ENCODE data around the gene SUMF2.
A peak's percentile ranks its signal among the peaks of the same experiment; 100 is the strongest.
"Not testable (repeated sequence)": the region's sequence is repeated elsewhere in the genome, so short reads cannot be mapped to it uniquely, and the experiment has no call there.

The SUMF2 gene

DNA sequence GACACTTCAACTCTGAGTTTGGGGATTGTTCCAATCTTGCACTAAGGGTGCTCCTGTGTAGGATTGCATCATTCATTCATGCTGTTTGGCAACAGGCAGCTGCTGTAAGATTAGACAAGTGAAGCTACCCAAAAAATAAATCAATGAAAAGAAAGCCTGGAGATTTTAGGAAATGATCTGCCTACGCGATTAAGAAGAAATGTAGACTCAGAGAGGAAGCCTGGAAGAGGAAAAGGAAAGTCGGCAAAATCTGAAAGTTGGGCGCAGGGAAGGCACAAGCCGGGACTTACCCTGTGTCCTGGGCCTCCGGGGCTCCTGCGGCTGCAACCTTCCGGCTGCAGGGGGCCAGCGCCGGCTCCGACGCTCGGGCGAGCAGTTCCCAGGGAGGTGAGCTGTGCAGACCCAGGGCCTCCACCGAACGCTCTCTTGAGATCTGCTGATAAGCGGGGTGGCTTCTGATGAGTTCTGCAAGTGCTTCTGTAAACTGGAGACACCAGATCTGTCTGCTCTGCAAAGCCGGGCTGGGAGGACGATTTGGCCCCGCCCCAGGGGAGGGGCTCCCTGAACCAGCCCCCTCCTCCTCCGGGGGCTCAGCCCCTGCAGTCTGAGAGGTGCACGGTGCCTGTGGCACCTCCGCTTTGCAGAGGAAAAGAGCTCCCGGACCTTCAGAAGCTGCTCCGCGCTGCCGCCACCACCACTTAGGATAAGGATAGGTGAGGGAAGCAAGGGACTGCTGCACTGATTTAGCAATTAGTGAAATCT, 30.2 kb upstream of the SUMF2 start:
- peak; percentile 85 for DNase-seq (ENCODE audit: low read depth)
- TF ChIP-seq, protein P1, sequence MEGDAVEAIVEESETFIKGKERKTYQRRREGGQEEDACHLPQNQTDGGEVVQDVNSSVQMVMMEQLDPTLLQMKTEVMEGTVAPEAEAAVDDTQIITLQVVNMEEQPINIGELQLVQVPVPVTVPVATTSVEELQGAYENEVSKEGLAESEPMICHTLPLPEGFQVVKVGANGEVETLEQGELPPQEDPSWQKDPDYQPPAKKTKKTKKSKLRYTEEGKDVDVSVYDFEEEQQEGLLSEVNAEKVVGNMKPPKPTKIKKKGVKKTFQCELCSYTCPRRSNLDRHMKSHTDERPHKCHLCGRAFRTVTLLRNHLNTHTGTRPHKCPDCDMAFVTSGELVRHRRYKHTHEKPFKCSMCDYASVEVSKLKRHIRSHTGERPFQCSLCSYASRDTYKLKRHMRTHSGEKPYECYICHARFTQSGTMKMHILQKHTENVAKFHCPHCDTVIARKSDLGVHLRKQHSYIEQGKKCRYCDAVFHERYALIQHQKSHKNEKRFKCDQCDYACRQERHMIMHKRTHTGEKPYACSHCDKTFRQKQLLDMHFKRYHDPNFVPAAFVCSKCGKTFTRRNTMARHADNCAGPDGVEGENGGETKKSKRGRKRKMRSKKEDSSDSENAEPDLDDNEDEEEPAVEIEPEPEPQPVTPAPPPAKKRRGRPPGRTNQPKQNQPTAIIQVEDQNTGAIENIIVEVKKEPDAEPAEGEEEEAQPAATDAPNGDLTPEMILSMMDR (IDR thresholded peaks at IDR 0.05; ENCODE audit: insufficient read depth, low read depth, low read length, missing control alignments), result peak; percentile 21
- peak overlapping the region; percentile 96 for H3K4me3 ChIP-seq (ENCODE audit: low read depth, low read length)

DNA sequence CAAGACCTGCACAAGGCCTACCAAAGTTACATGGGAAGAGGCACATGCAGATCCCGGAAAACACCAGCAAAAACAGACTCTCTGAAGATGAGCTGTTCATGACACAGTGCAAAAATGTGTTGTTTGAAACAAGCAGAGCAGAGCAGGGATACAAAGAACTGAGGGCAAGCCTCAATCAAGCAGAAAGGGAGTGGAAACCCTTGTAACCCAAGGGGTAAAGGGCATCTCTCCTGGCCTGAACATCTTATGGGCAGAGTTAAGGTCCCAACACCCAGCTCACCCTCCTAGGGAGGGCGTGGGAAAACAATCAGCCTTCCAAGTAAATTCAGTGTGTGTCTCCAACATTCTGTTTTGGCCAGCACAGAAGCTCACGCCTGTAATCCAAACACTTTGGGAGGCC, 23.4 kb upstream of the SUMF2 start:
- TF ChIP-seq, protein P1 (IDR thresholded peaks at IDR 0.05; ENCODE audit: insufficient read depth, low read depth, low read length, missing control alignments), result no peak
- H3K4me3 ChIP-seq (ENCODE audit: low read depth, low read length), result no peak overlapping the region

DNA sequence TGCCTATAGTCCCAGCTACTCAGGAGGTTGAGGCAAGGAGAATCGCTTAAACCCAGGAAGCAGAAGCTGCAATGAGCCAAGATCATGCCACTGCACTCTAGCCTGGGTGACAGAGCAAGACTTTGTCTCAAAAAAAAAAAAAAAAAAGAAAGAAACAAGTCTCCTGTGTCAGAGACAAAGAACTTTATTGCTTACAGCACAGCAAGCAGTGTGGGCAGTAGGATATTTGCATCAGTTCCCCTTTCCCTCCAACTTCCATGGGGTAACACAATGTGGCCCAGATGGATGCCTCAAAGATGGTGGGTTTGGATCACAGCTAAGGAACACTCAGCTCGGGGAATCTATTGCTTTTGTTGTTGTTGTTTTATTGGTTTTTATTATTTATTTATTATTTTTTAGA, 18.3 kb upstream of the SUMF2 start:
- H3K4me3 ChIP-seq (ENCODE audit: low read depth, low read length); DNase-seq (ENCODE audit: low read depth): not testable (repeated sequence)

More for the DNA sequence above, 23.4 kb upstream of the SUMF2 start:
- no peak for DNase-seq (ENCODE audit: low read depth)

DNA sequence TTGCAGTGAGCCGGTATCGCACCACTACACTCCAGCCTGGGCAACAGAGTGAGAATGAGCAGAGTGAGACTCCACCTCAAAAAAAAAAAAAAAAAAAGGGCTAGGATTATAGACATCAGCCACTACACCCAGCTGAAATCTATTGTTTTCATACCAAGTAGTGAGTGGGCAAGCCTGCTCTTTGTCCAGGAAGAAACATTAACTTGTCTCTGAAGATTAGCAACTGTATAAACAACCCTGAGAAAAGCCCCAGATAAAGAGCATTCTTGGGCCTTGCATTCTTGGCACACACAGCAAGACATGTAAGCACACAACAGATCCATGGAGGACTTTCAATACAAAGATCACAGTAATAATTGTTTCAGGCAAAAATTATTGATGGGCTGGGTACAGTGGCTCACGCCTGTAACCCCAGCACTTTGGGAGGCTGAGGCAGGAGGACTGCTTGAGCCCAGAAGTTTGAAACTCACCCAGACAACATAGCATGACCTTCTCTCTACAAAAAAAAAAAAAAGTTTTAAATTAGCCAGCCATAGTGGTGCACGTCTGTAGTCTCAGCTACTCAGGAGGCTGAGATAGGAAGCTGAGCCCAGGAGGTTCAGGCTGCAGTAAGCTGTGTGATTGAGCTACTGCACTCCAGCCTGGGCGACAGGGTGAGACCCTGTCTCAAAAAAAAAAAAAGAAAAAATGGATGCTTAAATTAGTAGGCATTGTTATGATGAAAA, 17.2 kb upstream of the SUMF2 start:
- TF ChIP-seq, protein P1 (IDR thresholded peaks at IDR 0.05; ENCODE audit: insufficient read depth, low read depth, low read length, missing control alignments), result no peak
- no peak overlapping the region for H3K4me3 ChIP-seq (ENCODE audit: low read depth, low read length)
- DNase-seq (ENCODE audit: low read depth), result no peak

DNA sequence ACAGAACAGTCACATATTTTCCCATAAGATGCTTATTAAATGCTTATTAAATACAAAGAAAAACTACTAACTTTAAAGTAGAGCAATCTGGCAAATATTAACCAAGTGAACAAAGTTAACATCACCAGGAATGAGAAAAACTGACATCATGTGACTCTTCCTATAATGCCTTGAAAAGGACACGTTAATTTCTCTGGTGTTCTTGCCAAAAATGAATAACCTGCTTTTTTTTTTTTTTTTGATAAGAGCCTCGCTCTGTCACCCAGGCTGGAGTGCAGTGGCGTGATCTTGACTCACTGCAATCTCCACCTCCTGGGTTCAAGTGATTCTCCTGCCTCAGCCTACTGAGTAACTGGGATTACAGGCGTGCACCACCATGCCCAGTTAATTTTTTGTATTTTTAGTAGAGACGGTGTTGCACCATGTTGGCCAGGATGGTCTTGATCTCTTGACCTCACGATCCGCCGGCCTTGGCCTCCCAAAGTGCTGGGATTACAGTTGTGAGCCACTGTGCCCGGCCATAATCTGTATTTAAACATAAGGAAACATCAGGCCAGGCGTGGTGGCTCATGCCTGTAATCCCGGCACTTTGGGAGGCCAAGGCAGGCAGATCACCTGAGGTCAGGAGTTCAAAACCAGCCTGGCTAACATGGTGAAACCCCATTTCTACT, 16.5 kb upstream of the SUMF2 start:
- H3K4me3 ChIP-seq (ENCODE audit: low read depth, low read length); DNase-seq (ENCODE audit: low read depth): not testable (repeated sequence)

DNA sequence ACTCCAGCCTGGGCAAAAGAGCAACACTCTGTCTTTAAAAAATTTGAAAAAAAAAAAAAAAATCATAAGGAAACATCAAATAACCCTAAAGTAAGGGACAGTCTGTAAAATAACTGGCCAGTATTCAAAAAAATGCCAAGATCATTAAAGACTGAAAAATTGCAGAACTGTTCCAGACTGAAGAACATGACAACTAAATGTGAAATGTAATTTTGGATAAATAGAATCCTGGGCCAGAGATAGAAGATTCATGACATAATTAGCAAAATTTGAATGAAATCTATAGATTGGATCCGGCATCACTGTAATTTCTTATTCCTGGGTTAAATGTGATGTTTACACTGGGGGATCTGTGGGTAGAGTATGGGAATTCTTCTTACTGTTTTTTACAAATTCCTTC, 15.8 kb upstream of the SUMF2 start:
- H3K4me3 ChIP-seq (ENCODE audit: low read depth, low read length), result no peak overlapping the region
- TF ChIP-seq, protein P1 (IDR thresholded peaks at IDR 0.05; ENCODE audit: insufficient read depth, low read depth, low read length, missing control alignments), result no peak

DNA sequence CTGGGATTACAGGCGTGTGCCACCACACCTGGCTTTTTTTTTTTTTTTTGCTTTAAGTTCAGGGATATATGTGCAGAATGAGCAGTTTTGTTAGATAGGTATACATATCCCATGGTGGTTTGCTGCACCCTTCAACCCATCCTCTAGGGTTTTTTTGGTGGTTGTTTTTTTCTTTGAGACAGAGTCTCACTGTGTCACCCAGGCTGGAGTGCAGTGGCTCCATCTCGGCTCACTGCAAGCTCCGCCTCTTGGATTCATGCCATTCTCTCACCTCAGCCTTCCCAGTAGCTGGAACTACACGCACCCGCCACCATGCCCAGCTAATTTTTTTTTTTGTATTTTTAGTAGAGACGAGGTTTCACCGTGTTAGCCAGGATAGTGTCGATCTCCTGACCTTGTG, 15.3 kb upstream of the SUMF2 start:
- not testable (repeated sequence) for DNase-seq (ENCODE audit: low read depth); H3K4me3 ChIP-seq (ENCODE audit: low read depth, low read length)

More for the DNA sequence above, 15.8 kb upstream of the SUMF2 start:
- no peak for DNase-seq (ENCODE audit: low read depth)

DNA sequence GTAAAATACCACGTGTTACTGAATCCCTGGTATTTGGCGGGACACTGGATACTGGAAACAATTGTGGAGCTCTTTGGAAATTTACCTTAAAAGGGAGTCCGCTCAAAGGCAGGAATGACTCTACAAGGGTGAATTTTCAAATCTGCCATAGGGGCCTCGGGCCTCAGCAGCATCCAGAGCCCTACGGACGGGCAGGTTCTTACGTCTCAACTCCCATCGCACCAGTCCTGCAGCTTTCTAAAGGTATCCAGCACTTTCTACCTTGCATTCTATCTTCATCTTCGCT, 13.1 kb upstream of the SUMF2 start:
- no peak for DNase-seq (ENCODE audit: low read depth)
- TF ChIP-seq, protein P1 (IDR thresholded peaks at IDR 0.05; ENCODE audit: insufficient read depth, low read depth, low read length, missing control alignments), result no peak
- peak overlapping the region; percentile 99 for H3K4me3 ChIP-seq (ENCODE audit: low read depth, low read length)

All from GM12865 (cell line).